H1 (cell line): Measurements from ENCODE around the gene ZDHHC8. TPM values are rescaled to one million over a fixed set of nuclear protein-coding genes. Genes with fewer than 3 reads are reported as not detected.

Source experiments
- CTCF ChIA-PET: fragments of 300-600 bp; sonication (Branson Sonifier 250); formaldehyde crosslinking; loops from one replicate; lab custom pipeline; 2021; ENCODE audit not compliant: partially characterized antibody; lab: Charles Lee
- POLR2A ChIA-PET: fragments of 300-600 bp; sonication (Branson Sonifier 250); formaldehyde crosslinking; loops from one replicate; lab custom pipeline; 2021; ENCODE audit warnings: inconsistent platforms; ENCODE audit not compliant: partially characterized antibody; lab: Charles Lee
- DNase-seq, 2 experiments: peaks; one replicate each; pipeline versions ENCODE4 v3.0.0 to v3.0.0-alpha.2; 2010 to 2022; ENCODE audit warnings: low spot score in 2 of 2, low read depth in 1 of 2, mixed read lengths in 1 of 2
- FAIRE-seq: peaks from 2 replicates; lab custom pipeline; 2011; peaks lifted over from hg19 to GRCh38; lab: Jason Lieb, UNC
- H2AFZ ChIP-seq: 2 replicates; pipeline ENCODE4 v1.8.1; 2012; ENCODE audit warnings: low read length, inconsistent platforms
- H2AK5ac ChIP-seq: 2 replicates; pipeline ENCODE4 v1.6.1; 2013; ENCODE audit warnings: low read depth, low read length
- H2BK120ac ChIP-seq: replicated peaks from 2 replicates; pipeline ENCODE3; 2013; ENCODE audit warnings: low read depth, low read length, inconsistent platforms
- H2BK12ac ChIP-seq: 2 replicates; pipeline ENCODE4 v1.6.1; 2013; ENCODE audit warnings: low read depth, low read length
- H2BK15ac ChIP-seq: 2 replicates; pipeline ENCODE4 v1.6.1; 2013; ENCODE audit warnings: low read length
- H2BK20ac ChIP-seq: 2 replicates; pipeline ENCODE4 v1.6.1; 2013; ENCODE audit warnings: low read length
- H2BK5ac ChIP-seq: 2 replicates; pipeline ENCODE4 v1.6.1; 2013; ENCODE audit warnings: low read depth, low read length
- H3K14ac ChIP-seq: 2 replicates; pipeline ENCODE4 v1.6.1; 2013; ENCODE audit warnings: inconsistent platforms; ENCODE audit not compliant: insufficient read length
- H3K18ac ChIP-seq: 2 replicates; pipeline ENCODE4 v1.6.1; 2013; ENCODE audit warnings: low read length; ENCODE audit errors: extremely low read depth
- H3K23ac ChIP-seq: 2 replicates; pipeline ENCODE4 v1.6.1; 2013; ENCODE audit warnings: inconsistent platforms; ENCODE audit not compliant: insufficient read length
- H3K23me2 ChIP-seq: 2 replicates; pipeline ENCODE4 v1.6.1; 2013; ENCODE audit warnings: low read depth, low read length
- H3K27ac ChIP-seq: 2 replicates; pipeline ENCODE4 v1.6.1; 2011; ENCODE audit warnings: low read depth, low read length, inconsistent platforms
- H3K27me3 ChIP-seq, 4 experiments: replicated peaks in 1 of 4; 1 replicate in 1 of 4; 2 replicates in 3 of 4; pipeline versions ENCODE4 v1.6.1 to v1.8.1; 2011 to 2013; ENCODE audit warnings: low read length in 3 of 4, mild to moderate bottlenecking in 3 of 4, inconsistent platforms in 2 of 4, mixed read lengths in 2 of 4, moderate library complexity in 1 of 4; ENCODE audit not compliant: control insufficient read depth in 3 of 4, insufficient read depth in 3 of 4; ENCODE audit errors: extremely low read depth in 1 of 4
- H3K36me3 ChIP-seq, 4 experiments: 2 replicates each; pipeline versions ENCODE4 v1.6.1 to v1.8.1; 2011 to 2013; ENCODE audit warnings: mild to moderate bottlenecking in 4 of 4, low read length in 3 of 4, moderate library complexity in 2 of 4, control low read depth in 1 of 4, inconsistent platforms in 1 of 4; ENCODE audit not compliant: insufficient read depth in 4 of 4, control insufficient read depth in 2 of 4
- H3K4ac ChIP-seq: replicated peaks from 2 replicates; pipeline ENCODE3; 2013; ENCODE audit warnings: low read length, low read depth, mixed read lengths, inconsistent platforms; ENCODE audit not compliant: insufficient read length
- H3K4me1 ChIP-seq, 4 experiments: replicated peaks in 1 of 4; 1 replicate in 1 of 4; 2 replicates in 3 of 4; pipeline versions ENCODE4 v1.6.1 to v1.8.1; 2011 to 2013; ENCODE audit warnings: low read length in 3 of 4, inconsistent platforms in 2 of 4, mixed read lengths in 1 of 4; ENCODE audit not compliant: insufficient read depth in 4 of 4, control insufficient read depth in 3 of 4
- H3K4me2 ChIP-seq, 2 experiments: 2 replicates each; pipeline versions ENCODE4 v1.6.1 to v1.8.1; 2011 to 2013; ENCODE audit warnings: low read depth in 2 of 2, low read length in 2 of 2, control low read depth in 1 of 2, inconsistent platforms in 1 of 2, mild to moderate bottlenecking in 1 of 2; ENCODE audit not compliant: insufficient read depth in 1 of 2
- H3K4me3 ChIP-seq, 4 experiments: fragments of 200-600, 300-600 bp in 1 of 4; sonication (generic), shearing (Covaris generic), sonication (Bioruptor Twin) in 1 of 4; 2 replicates each; pipeline versions ENCODE4 v1.5.1 to v1.8.1; 2011 to 2016; ENCODE audit warnings: low read length in 4 of 4, low read depth in 3 of 4, control low read depth in 2 of 4, inconsistent platforms in 2 of 4, mild to moderate bottlenecking in 2 of 4, mixed read lengths in 1 of 4, moderate library complexity in 1 of 4; ENCODE audit not compliant: insufficient read depth in 2 of 4; ENCODE audit errors: extremely low read depth in 1 of 4
- H3K56ac ChIP-seq: replicated peaks from 2 replicates; pipeline ENCODE3; 2013; ENCODE audit warnings: low read depth, mild to moderate bottlenecking, mixed read lengths, low read length, inconsistent platforms; ENCODE audit not compliant: insufficient read length
- H3K79me1 ChIP-seq: 2 replicates; pipeline ENCODE4 v1.6.1; 2013; ENCODE audit warnings: low read depth, low read length, control low read depth
- H3K79me2 ChIP-seq, 2 experiments: 2 replicates each; pipeline versions ENCODE4 v1.6.1 to v1.8.1; 2012 to 2013; ENCODE audit warnings: low read length in 2 of 2, mild to moderate bottlenecking in 2 of 2, inconsistent platforms in 1 of 2; ENCODE audit not compliant: insufficient read depth in 2 of 2, control insufficient read depth in 1 of 2
- H3K9ac ChIP-seq, 4 experiments: replicated peaks in 1 of 4; 1 replicate in 1 of 4; 2 replicates in 3 of 4; pipeline versions ENCODE4 v1.6.1 to v1.8.1; 2011 to 2013; ENCODE audit warnings: low read depth in 3 of 4, low read length in 3 of 4, control low read depth in 2 of 4, mild to moderate bottlenecking in 2 of 4, moderate library complexity in 2 of 4, inconsistent platforms in 1 of 4; ENCODE audit errors: extremely low read depth in 1 of 4
- H3K9me3 ChIP-seq, 2 experiments: 2 replicates each; pipeline versions ENCODE4 v1.6.1 to v1.8.1; 2012 to 2013; ENCODE audit warnings: mild to moderate bottlenecking in 2 of 2, moderate library complexity in 2 of 2, control low read depth in 1 of 2, inconsistent platforms in 1 of 2, low read depth in 1 of 2, low read length in 1 of 2, mixed read lengths in 1 of 2; ENCODE audit not compliant: insufficient read depth in 2 of 2
- H4K20me1 ChIP-seq, 2 experiments: replicated peaks in 1 of 2; 2 replicates each; pipeline versions ENCODE3 to v1.8.1; 2011 to 2013; ENCODE audit warnings: inconsistent platforms in 2 of 2, low read length in 2 of 2, mild to moderate bottlenecking in 1 of 2; ENCODE audit not compliant: insufficient read depth in 2 of 2, control insufficient read depth in 1 of 2
- H4K5ac ChIP-seq: 2 replicates; pipeline ENCODE4 v1.6.1; 2013; ENCODE audit warnings: low read length, low read depth, mixed read lengths, inconsistent platforms; ENCODE audit not compliant: insufficient read length
- H4K8ac ChIP-seq: 2 replicates; pipeline ENCODE4 v1.8.0; 2013; ENCODE audit warnings: mild to moderate bottlenecking, moderate library complexity, low read length, inconsistent platforms; ENCODE audit not compliant: insufficient read depth; ENCODE audit errors: extremely low read depth
- H4K91ac ChIP-seq: replicated peaks from 2 replicates; pipeline ENCODE3; 2013; ENCODE audit warnings: low read length, mixed read lengths, inconsistent platforms; ENCODE audit not compliant: insufficient read length
- CHD1 ChIP-seq: IDR thresholded peaks from 2 replicates; pipeline ENCODE4 v1.6.1; 2012; ENCODE audit warnings: low read depth, low read length, improper control_type of control experiment
- RAD21 ChIP-seq, 2 experiments: IDR thresholded peaks in 1 of 2; conservative IDR thresholded peaks in 1 of 2; 2 replicates each; pipeline ENCODE4 v1.6.1; 2011; ENCODE audit warnings: low read depth in 2 of 2, low read length in 2 of 2, improper control_type of control experiment in 1 of 2, inconsistent platforms in 1 of 2, mild to moderate bottlenecking in 1 of 2, moderate library complexity in 1 of 2
- SIN3A ChIP-seq, 2 experiments: IDR thresholded peaks in 1 of 2; conservative IDR thresholded peaks in 1 of 2; 2 replicates each; pipeline ENCODE4 v1.6.1; 2011 to 2012; ENCODE audit warnings: low read length in 2 of 2, improper control_type of control experiment in 1 of 2, low read depth in 1 of 2, mild to moderate bottlenecking in 1 of 2
- SP4 ChIP-seq: IDR thresholded peaks from 2 replicates; pipeline ENCODE4 v1.6.1; 2012; ENCODE audit warnings: low read length, inconsistent platforms
- WGBS, 2 experiments: shearing (Covaris generic) in 1 of 2; methylation state at CpG; one replicate each; pipeline versions ENCODE4 v1.1.6 to v1.1.7; 2013 to 2015; ENCODE audit warnings: low lambda C conversion rate in 2 of 2, mixed read lengths in 2 of 2, inconsistent platforms in 1 of 2, low coverage in 1 of 2, missing lambda C conversion rate in 1 of 2; ENCODE audit not compliant: insufficient replicate concordance in 2 of 2, insufficient coverage in 1 of 2, insufficient read length in 1 of 2; ENCODE audit errors: extremely low coverage in 1 of 2, missing lambda C conversion rate in 1 of 2; 5-methylcytosine and 5-hydroxymethylcytosine counted together
- polyA plus RNA-seq, 7 experiments: library from polyadenylated mRNA; depleted of rRNA in 3 of 7; stranded (reverse) in 5 of 7; unstranded in 2 of 7; fragments of >200 nt in 5 of 7; fragments of 200-250 nt in 2 of 7; gene quantifications; 1 replicate in 5 of 7; 2 replicates in 1 of 7; 4 replicates in 1 of 7; pipeline versions ENCODE4 v1.2.1 to v1.2.3, GENCODE V29; 2011 to 2013; ENCODE audit warnings: missing spikeins in 2 of 7, mixed read lengths in 2 of 7
- total RNA-seq: library from RNA; stranded (reverse); fragmentation: NEBNext Ultra II Directional; extraction: Animal tissue kit (Norgen Biotek cat#: 25700); gene quantifications from 2 replicates; pipeline ENCODE4 v1.2.1, GENCODE V29; 2021

The ZDHHC8 gene
- total and polyA plus RNA-seq, 2 of the 8 experiments (the other 6 are each of a cell fraction or from before 2014, with no cell fraction given): 18.6 to 65.6 TPM

GRCh38 chr22:20118300-20119020 lies 13.1 kb upstream of the ZDHHC8 start:
- Histone ChIP-seq H2BK12ac (no peak overlapping the region), H3K23ac (no peak overlapping the region), H2BK5ac (peak overlapping the region; percentile 87; the same call in 1 of the 2 replicates), H3K36me3 (peaks cover 43 to 49% (median 46%) of the 10 kb centered on the region in 4 experiments), H3K18ac (peak overlapping the region; percentile 90; the same call in 1 of the 2 replicates), H3K9me3 (no peaks in the 10 kb centered on the region), H3K14ac (no peak overlapping the region), H2BK20ac (no peak overlapping the region), H3K4me2 (peak overlapping the region; percentile 68 to 84), H2AK5ac (0 out of 2 replicates have a peak overlapping the region, but pooled peaks have one; percentile 19), H4K20me1 (peaks cover 22 to 24% of the 10 kb centered on the region in 2 experiments), H4K8ac (no peak overlapping the region), H2AFZ (no peak overlapping the region), H2BK120ac (no peak overlapping the region), H4K5ac (no peak overlapping the region), H3K23me2 (peaks cover 7% of the 10 kb centered on the region; the same call in 1 of the 2 replicates), H3K79me2 (peaks cover 40 to 74% of the 10 kb centered on the region in 2 experiments), H3K27ac (peak overlapping the region; percentile 93), H3K4ac (no peak overlapping the region), H3K4me1 (peaks cover 0 to 13% (median 5%) of the 10 kb centered on the region in 4 experiments; a peak in 5 of 7 replicates), H3K79me1 (peaks cover 7% of the 10 kb centered on the region; the same call in 1 of the 2 replicates), H3K56ac (peak overlapping the region; percentile 94), H3K4me3 (peak overlapping the region; percentile 89 to 99 (median 98)), H4K91ac (no peak overlapping the region), H3K27me3 (no peaks in the 10 kb centered on the region), H3K9ac (peak overlapping the region; percentile 94 to 99 (median 97)), H2BK15ac (no peak overlapping the region)
- no peak for FAIRE-seq
- ChIA-PET CTCF (interaction anchor here (0.6 to 2.7 kb wide), 7 partner anchors 8 to 165 kb away, joined by 3 to 11 read pairs (median 5); no protein-coding TSS in a partner anchor), POLR2A (interaction anchor here (0.6 to 22.7 kb wide), 14 partner anchors 9 to 837 kb away, joined by 3 to 598 read pairs (median 4); partner anchors contain the start of gene ZDHHC8)
- DNase-seq: no peak
- 28% methylated on average over 8 of the region's 8 CpGs; no CpG with 5 or more reads in 1 of the 2 experiments for WGBS, 2 experiments
- TF ChIP-seq SIN3A (conservative IDR thresholded peaks at IDR 0.05 in 1 of 2, IDR thresholded peaks at IDR 0.05 in 1 of 2; ENCODE audit: low read depth in 1 of 2, low read length in 2 of 2): 0 out of 4 replicates have a peak, but pooled peaks of 1 of the 2 experiments have one; percentile 3
- peak; percentile 64; the same call in 1 of the 2 replicates for TF ChIP-seq CHD1
- TF ChIP-seq SP4: no peak
- no peak for TF ChIP-seq RAD21 (IDR thresholded peaks at IDR 0.05 in 1 of 2, conservative IDR thresholded peaks at IDR 0.05 in 1 of 2; ENCODE audit: low read depth in 2 of 2, low read length in 2 of 2)
